Activated T-cell treated with anti-CD3 and anti-CD28 coated beads, Interleukin-2, amount 50 U/mL, for 24 hours (primary cell): ENCODE results near the gene RASA2.

Experiments used
- DNase-seq: peaks from one replicate; pipeline ENCODE4 v3.0.0-alpha.2; 2020
- H3K27ac Mint-ChIP-seq: 2 replicates; pipeline ENCODE4 v1.8.0; 2020; ENCODE audit warnings: mild to moderate bottlenecking, mixed read lengths
- H3K27me3 Mint-ChIP-seq: 2 replicates; pipeline ENCODE4 v1.8.0; 2020; ENCODE audit warnings: mixed read lengths
- H3K36me3 Mint-ChIP-seq: 2 replicates; pipeline ENCODE4 v1.8.0; 2020; ENCODE audit warnings: low read depth, mixed read lengths
- H3K4me1 Mint-ChIP-seq: 2 replicates; pipeline ENCODE4 v1.8.0; 2020; ENCODE audit warnings: low read depth, mixed read lengths
- H3K4me3 Mint-ChIP-seq: 2 replicates; pipeline ENCODE4 v1.8.0; 2020; ENCODE audit warnings: mild to moderate bottlenecking, moderate library complexity, mixed read lengths
- H3K9me3 Mint-ChIP-seq: 2 replicates; pipeline ENCODE4 v1.8.0; 2020; ENCODE audit warnings: mixed read lengths

RASA2 gene

GRCh38 chr3:141452045-141452444 lies 34.8 kb upstream of the RASA2 start:
- DNase-seq = no peak
- peaks cover 8% of the 10 kb centered on the region for H3K36me3 Mint-ChIP-seq
- no peaks in the 10 kb centered on the region for H3K27me3 Mint-ChIP-seq
- no peaks in the 10 kb centered on the region for H3K9me3 Mint-ChIP-seq
- H3K27ac Mint-ChIP-seq = no peak overlapping the region
- H3K4me1 Mint-ChIP-seq = peaks cover 25% of the 10 kb centered on the region
- no peak overlapping the region for H3K4me3 Mint-ChIP-seq

DNA sequence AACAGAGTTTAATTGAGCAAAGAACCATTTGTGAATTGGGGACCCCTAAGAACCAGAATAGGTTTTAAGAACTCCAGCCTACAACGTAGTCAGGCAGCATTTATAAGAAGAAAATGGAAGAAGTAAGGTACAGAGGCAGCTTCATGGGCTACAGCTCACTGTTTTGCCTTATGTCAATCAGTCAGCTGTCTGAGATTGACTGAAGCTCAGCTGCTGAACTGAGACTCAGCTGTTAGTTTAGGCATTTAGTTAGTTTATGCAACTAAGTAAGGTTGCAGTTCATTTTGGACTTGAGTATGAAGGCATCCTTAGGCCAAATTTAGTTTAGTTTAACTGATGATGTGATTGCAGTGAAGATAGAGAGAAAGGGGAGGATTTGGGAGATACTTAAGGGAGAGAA lies 34.1 kb upstream of the RASA2 start:
- Mint-ChIP-seq H3K4me3 (no peak overlapping the region), H3K9me3 (no peaks in the 10 kb centered on the region), H3K36me3 (peaks cover 3% of the 10 kb centered on the region), H3K27me3 (no peaks in the 10 kb centered on the region), H3K27ac (no peak overlapping the region), H3K4me1 (peaks cover 25% of the 10 kb centered on the region)
- no peak for DNase-seq

DNA sequence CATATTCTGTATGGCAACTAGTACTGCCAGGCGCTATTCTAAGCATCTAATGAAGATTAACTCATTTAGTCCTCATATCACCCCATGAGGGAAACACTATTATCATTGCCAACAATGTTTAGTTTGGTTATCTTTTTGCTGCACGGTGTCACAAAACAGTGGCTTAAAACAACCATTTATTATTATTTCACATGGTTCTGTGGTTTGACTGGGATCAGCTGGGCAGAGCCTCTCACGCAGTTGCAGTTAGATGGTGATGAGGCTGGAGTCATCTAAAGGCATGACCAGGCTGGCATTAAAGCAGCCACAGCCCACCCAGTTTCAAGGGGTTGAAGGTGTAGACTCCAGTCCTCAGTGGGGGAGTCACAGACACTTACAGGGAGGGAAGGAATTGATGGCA lies 32.8 kb upstream of the RASA2 start:
- Mint-ChIP-seq H3K27ac (no peak overlapping the region), H3K9me3 (no peaks in the 10 kb centered on the region), H3K27me3 (no peaks in the 10 kb centered on the region), H3K36me3 (no peaks in the 10 kb centered on the region), H3K4me1 (peaks cover 20% of the 10 kb centered on the region), H3K4me3 (no peak overlapping the region)
- no peak for DNase-seq

DNA sequence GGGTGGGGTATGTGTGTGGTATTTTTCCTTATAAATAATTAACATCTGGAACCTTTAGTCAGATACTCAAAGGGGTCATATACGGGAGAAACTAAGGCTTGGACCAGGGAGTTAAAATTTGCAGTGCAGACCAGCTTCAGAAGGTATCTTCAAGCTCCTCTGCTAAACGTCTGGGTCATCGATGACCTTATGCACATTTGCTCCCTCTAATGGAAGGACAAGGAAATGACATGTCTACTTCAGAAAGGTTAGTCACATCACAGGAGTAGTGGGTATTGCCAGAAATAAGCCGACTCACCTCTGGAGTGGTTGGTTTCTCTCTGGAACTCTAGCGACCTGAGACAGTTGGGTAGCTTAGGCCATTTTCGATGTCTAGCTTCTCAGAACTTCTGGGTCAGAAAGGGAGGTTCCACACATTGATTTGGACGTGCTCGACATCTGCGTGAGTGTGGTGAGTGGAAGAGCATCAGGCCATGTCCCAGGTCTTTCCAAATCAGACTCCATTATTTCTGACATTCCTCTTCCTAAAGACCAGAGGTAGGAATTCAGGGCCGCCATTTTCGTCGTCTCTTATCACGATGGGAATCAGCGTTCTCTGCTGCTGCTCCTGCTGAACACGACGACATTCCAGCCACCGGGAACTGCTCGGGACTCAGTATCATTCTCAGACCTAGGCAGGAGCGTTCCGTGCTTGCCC lies 31.8 kb upstream of the RASA2 start:
- no peak overlapping the region for H3K4me3 Mint-ChIP-seq
- no peaks in the 10 kb centered on the region for H3K27me3 Mint-ChIP-seq
- H3K36me3 Mint-ChIP-seq = no peaks in the 10 kb centered on the region
- peak; percentile 47 for DNase-seq
- H3K4me1 Mint-ChIP-seq = peaks cover 13% of the 10 kb centered on the region
- no peaks in the 10 kb centered on the region for H3K9me3 Mint-ChIP-seq
- H3K27ac Mint-ChIP-seq = no peak overlapping the region

DNA sequence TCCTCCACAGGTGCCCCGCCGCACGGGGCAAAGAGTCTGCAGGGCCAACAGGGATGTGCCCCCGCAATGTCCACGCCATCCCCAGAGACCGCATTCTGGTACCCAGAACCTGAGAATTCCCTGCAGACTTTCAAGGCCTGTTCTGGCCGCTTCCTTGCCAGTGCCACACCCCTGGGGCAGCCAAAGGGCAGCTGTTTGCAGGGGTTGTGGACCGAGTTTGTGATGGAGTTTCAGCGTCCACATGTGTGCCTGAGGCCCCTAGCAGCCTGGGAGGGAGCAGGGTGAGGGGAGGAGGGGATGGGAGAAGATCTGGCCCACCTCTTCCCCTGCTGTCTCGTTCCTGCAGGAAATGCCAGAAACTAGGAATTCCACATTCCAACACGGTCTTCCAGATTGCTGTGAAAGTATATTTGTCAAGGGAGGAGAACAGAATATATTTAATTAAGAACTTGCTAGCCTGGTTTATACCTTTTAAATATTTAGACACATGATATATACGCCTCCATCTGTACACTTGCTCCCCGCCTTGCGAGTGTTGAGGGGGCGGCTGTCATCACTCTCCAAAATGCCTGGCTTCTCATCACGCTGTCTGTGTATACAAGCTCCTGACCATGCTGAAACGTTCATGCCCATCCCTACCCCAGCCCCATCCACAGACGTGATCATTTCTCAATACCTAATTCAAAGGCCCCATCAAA lies 31.1 kb upstream of the RASA2 start:
- DNase-seq = no peak
- Mint-ChIP-seq H3K4me1 (peaks cover 18% of the 10 kb centered on the region), H3K9me3 (no peaks in the 10 kb centered on the region), H3K4me3 (no peak overlapping the region), H3K27me3 (no peaks in the 10 kb centered on the region), H3K27ac (no peak overlapping the region), H3K36me3 (no peaks in the 10 kb centered on the region)

GRCh38 chr3:141456301-141456625 lies 30.6 kb upstream of the RASA2 start:
- Mint-ChIP-seq H3K9me3 (no peaks in the 10 kb centered on the region), H3K4me3 (no peak overlapping the region), H3K36me3 (no peaks in the 10 kb centered on the region), H3K27me3 (no peaks in the 10 kb centered on the region), H3K4me1 (peaks cover 18% of the 10 kb centered on the region), H3K27ac (no peak overlapping the region)
- DNase-seq = no peak

DNA sequence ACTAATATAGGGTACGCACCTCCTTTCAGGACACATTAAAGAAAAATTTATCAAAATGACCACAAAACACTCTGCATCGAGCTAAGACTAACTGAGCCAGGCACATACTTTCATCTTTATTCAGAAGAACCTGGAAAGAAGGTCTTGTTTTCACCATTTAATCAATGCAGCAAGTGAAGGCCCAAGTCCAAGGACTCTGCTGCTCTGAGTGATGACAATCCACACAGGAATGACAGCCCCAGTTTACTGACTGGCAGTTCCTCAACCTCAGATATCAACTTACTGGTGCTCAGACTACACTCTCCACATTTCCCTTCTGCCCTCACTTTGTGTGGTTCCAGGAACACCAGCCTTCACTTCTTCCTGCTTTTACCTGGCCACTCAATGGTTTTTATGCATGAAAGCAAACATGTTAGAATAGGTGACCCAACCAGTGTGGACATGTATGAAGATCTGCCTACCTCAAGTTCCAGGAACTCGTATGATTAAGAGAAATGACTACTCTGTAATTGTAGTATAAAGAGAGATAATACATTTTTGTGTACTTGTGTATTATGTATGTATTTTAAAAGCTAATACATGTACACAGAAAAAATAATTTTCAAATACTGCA lies 29.1 kb upstream of the RASA2 start:
- no peak overlapping the region for H3K27ac Mint-ChIP-seq
- peaks cover 23% of the 10 kb centered on the region for H3K4me1 Mint-ChIP-seq
- H3K9me3 Mint-ChIP-seq = no peaks in the 10 kb centered on the region
- no peak overlapping the region for H3K4me3 Mint-ChIP-seq
- H3K36me3 Mint-ChIP-seq = no peaks in the 10 kb centered on the region
- DNase-seq = no peak
- H3K27me3 Mint-ChIP-seq = no peaks in the 10 kb centered on the region

DNA sequence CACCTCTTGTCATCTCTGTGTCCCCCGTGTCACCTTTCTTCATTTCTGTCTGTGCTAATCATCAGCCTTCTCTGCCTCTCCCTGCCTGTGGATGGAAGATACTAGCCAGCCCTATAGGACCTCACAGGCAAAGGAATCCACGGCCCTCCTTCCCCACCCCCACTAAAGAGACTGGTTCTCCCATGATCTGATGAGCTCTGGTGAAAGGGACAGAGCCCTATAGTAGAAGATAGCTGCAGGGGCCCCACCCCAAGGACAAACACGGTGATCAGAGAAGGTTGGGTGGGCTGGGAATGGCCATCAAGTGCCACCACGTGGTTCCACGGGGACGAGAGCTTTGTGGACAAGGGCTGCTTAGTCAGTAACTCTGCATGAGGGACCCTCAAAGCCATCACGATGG lies 27.8 kb upstream of the RASA2 start:
- Mint-ChIP-seq H3K4me3 (no peak overlapping the region), H3K27me3 (no peaks in the 10 kb centered on the region), H3K4me1 (peaks cover 23% of the 10 kb centered on the region), H3K36me3 (no peaks in the 10 kb centered on the region), H3K9me3 (peaks cover under 1% of the 10 kb centered on the region), H3K27ac (no peak overlapping the region)
- DNase-seq = no peak

GRCh38 chr3:141460097-141460704 lies 26.6 kb upstream of the RASA2 start:
- peak; percentile 91 for DNase-seq
- no peaks in the 10 kb centered on the region for H3K36me3 Mint-ChIP-seq
- H3K27me3 Mint-ChIP-seq = no peaks in the 10 kb centered on the region
- H3K9me3 Mint-ChIP-seq = peaks cover 8% of the 10 kb centered on the region
- no peak overlapping the region for H3K4me3 Mint-ChIP-seq
- peaks cover 13% of the 10 kb centered on the region for H3K4me1 Mint-ChIP-seq
- no peak overlapping the region for H3K27ac Mint-ChIP-seq

- Mint-ChIP-seq H3K4me3 (no peak overlapping the region), H3K27ac (no peak overlapping the region), H3K4me1 (peaks cover 12% of the 10 kb centered on the region), H3K27me3 (no peaks in the 10 kb centered on the region), H3K9me3 (peaks cover 8% of the 10 kb centered on the region), H3K36me3 (no peaks in the 10 kb centered on the region)
- no peak for DNase-seq
These were observed 24.5 kb upstream of the RASA2 start for GRCh38 chr3:141462176-141462859.

- DNase-seq = no peak
- Mint-ChIP-seq H3K27ac (no peak overlapping the region), H3K4me3 (no peak overlapping the region), H3K9me3 (peaks cover 8% of the 10 kb centered on the region), H3K36me3 (no peaks in the 10 kb centered on the region), H3K27me3 (no peaks in the 10 kb centered on the region), H3K4me1 (peaks cover 8% of the 10 kb centered on the region)
These were observed 21.6 kb upstream of the RASA2 start for GRCh38 chr3:141465221-141465620.

GRCh38 chr3:141466633-141467169 lies 20.1 kb upstream of the RASA2 start:
- Mint-ChIP-seq H3K9me3 (peaks cover 8% of the 10 kb centered on the region), H3K27ac (no peak overlapping the region), H3K4me1 (peaks cover 5% of the 10 kb centered on the region), H3K36me3 (no peaks in the 10 kb centered on the region), H3K4me3 (no peak overlapping the region), H3K27me3 (no peaks in the 10 kb centered on the region)
- no peak for DNase-seq

GRCh38 chr3:141469720-141470119 lies 17.1 kb upstream of the RASA2 start:
- Mint-ChIP-seq H3K4me3 (no peak overlapping the region), H3K27me3 (no peaks in the 10 kb centered on the region), H3K9me3 (peaks cover 3% of the 10 kb centered on the region), H3K4me1 (peaks cover 4% of the 10 kb centered on the region), H3K36me3 (no peaks in the 10 kb centered on the region), H3K27ac (no peak overlapping the region)
- no peak for DNase-seq

GRCh38 chr3:141471160-141471559 lies 15.7 kb upstream of the RASA2 start:
- H3K27ac Mint-ChIP-seq = no peak overlapping the region
- H3K9me3 Mint-ChIP-seq = no peaks in the 10 kb centered on the region
- no peaks in the 10 kb centered on the region for H3K27me3 Mint-ChIP-seq
- H3K4me3 Mint-ChIP-seq = no peak overlapping the region
- H3K4me1 Mint-ChIP-seq = peaks cover 17% of the 10 kb centered on the region
- H3K36me3 Mint-ChIP-seq = no peaks in the 10 kb centered on the region
- DNase-seq = no peak
